ENCODE measurements around the gene MUS81. TPM values are rescaled to one million over a fixed set of nuclear protein-coding genes. Genes with fewer than 3 reads are reported as not detected.
"Not testable (repeated sequence)": the region's sequence is repeated elsewhere in the genome, so short reads cannot be mapped to it uniquely, and the experiment has no call there.

MUS81 gene
- total and polyA plus RNA-seq, 7 donors = 28.0 to 55.3 (median 32.8) TPM

DNA sequence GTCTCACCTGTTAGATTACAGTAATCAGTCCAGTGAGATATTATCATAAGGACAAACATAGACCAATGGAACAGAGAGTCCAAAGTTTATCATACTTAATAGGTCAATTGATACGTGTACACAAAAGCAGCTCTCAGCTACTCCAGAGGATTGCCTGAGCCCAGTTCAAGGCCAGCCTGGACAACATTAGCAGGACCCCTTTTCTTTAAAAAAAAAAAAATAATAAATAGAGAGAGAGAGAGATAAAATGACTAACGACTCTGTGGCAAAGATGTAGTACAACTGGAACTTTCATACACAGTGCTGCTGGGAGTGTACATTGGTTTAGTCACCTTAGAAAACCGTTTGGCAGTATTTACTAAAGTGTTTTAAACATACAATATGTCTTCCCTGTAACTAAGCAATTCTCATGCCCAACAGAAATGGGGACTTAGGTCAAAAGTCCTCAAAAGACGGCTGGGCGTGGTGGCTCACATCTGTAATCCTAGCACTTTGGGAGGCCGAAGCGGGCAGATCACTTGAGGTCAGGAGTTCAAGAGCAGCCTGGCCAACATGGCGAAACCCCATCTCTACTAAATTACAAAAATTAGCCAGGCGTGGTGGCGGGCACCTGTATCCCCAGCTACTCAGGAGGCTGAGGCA, 15.9 kb upstream of the MUS81 start:
- H3K4me1 ChIP-seq = no peaks in the 10 kb centered on the region
- H3K27ac ChIP-seq = no peak overlapping the region
- intact Hi-C loops (cut with DNase I) = no loop called here
- WGBS, 3 donors = 88 to 89% (median 88%) methylated on average over 10 of the region's 10 CpGs
- DNase-seq (no peak), ATAC-seq (no peak)
- no peaks in the 10 kb centered on the region for H3K36me3 ChIP-seq (ENCODE audit: insufficient read depth in 1 of 2, low read depth in 1 of 2)
- H3K27me3 ChIP-seq (ENCODE audit: insufficient read depth in 3 of 3, low read length in 2 of 3) = no peaks in the 10 kb centered on the region
- H3K4me3 ChIP-seq = no peak overlapping the region
- TF ChIP-seq, protein P1, sequence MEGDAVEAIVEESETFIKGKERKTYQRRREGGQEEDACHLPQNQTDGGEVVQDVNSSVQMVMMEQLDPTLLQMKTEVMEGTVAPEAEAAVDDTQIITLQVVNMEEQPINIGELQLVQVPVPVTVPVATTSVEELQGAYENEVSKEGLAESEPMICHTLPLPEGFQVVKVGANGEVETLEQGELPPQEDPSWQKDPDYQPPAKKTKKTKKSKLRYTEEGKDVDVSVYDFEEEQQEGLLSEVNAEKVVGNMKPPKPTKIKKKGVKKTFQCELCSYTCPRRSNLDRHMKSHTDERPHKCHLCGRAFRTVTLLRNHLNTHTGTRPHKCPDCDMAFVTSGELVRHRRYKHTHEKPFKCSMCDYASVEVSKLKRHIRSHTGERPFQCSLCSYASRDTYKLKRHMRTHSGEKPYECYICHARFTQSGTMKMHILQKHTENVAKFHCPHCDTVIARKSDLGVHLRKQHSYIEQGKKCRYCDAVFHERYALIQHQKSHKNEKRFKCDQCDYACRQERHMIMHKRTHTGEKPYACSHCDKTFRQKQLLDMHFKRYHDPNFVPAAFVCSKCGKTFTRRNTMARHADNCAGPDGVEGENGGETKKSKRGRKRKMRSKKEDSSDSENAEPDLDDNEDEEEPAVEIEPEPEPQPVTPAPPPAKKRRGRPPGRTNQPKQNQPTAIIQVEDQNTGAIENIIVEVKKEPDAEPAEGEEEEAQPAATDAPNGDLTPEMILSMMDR (IDR thresholded peaks at IDR 0.05) = no peak
- no peaks in the 10 kb centered on the region for H3K9me3 ChIP-seq

DNA sequence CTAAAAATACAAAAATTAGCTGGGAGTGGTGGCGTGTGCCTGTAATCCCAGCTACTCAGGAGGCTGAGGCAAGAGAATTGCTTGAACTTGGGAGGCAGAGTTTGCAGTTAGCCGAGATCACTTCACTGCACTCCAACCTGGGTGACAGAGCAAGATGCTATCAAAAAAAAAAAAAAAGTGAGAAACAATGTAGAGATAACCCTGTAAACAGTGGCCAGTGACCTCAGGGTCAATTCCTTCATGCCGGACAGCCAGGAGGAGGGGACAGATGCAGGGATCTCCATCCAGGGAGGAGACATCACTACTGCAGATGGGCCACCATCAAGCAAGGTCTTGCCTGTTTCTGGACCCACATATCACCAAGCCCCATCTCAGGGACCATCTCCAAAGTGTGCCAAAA, 12.5 kb upstream of the MUS81 start:
- TF ChIP-seq, protein P1 (IDR thresholded peaks at IDR 0.05) = no peak
- intact Hi-C loops (cut with DNase I) = no loop called here
- Histone ChIP-seq H3K9me3 (peaks cover 4% of the 10 kb centered on the region), H3K27me3 (ENCODE audit: insufficient read depth in 3 of 3, low read length in 2 of 3) (no peaks in the 10 kb centered on the region), H3K4me1 (no peaks in the 10 kb centered on the region), H3K4me3 (no peak overlapping the region), H3K36me3 (ENCODE audit: insufficient read depth in 1 of 2, low read depth in 1 of 2) (peaks cover 0 to 21% of the 10 kb centered on the region in 2 donors), H3K27ac (no peak overlapping the region)
- 79 to 89% (median 82%) methylated on average over 3 of the region's 3 CpGs for WGBS, 3 donors
- DNase-seq (no peak), ATAC-seq (no peak)

DNA sequence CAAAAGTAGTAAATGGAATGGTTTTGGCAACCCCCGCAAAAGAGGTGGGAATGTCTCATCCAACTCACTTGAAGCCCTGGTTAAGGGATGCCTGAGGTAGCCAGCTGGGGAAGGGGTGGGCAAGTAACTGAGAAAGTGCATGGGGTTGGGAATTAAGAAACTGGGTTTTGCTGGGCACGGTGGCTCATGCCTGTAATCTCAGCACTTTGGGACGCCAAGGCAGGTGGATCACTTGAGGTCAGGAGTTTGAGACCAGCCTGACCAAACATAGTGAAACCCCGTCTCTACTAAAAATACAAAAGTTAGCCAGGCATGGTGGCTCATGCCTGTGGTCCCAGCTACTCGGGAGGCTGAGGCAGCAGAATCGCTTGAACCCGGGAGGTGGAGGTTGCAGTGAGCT, 11.5 kb upstream of the MUS81 start:
- WGBS, 3 donors = 54 to 62% (median 61%) methylated on average over 7 of the region's 7 CpGs
- not testable (repeated sequence) for DNase-seq, H3K9me3 ChIP-seq

DNA sequence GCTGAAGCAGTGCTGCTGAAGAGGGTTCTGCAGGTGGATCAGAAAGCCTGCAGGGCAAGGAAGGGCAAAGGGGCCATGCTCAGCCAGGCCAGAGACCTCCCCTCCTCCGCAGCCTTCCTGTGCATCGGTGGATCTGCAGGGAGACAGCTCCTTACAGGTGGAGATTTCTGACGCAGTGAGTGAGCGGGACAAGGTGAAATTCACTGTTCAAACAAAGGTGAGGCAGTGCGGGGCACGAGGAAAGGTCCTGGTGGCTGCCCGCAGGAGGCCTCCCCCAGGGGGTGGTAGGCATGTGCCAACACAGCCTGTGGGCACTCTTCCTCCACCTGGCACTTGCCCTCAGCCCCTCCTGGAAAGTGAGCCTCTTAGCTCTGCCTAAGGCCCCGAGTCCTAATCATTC, 10.9 kb upstream of the MUS81 start:
- no peak overlapping the region for H3K27ac ChIP-seq
- no peak for ATAC-seq
- whole genome bisulfite sequencing, 3 donors = 65 to 73% (median 68%) methylated on average over 8 of the region's 8 CpGs
- no peak overlapping the region for H3K4me3 ChIP-seq
- peaks cover 4 to 37% of the 10 kb centered on the region in 2 donors for H3K36me3 ChIP-seq (ENCODE audit: insufficient read depth in 1 of 2, low read depth in 1 of 2)
- no peak for DNase-seq
- H3K9me3 ChIP-seq = peaks cover 4% of the 10 kb centered on the region
- intact Hi-C loops (cut with DNase I) = no loop called here
- no peaks in the 10 kb centered on the region for H3K4me1 ChIP-seq
- H3K27me3 ChIP-seq (ENCODE audit: insufficient read depth in 3 of 3, low read length in 2 of 3) = no peaks in the 10 kb centered on the region
- TF ChIP-seq, protein P1 (IDR thresholded peaks at IDR 0.05) = no peak

More for the DNA sequence above, 11.5 kb upstream of the MUS81 start:
- H3K4me1 ChIP-seq; H3K27ac ChIP-seq; intact Hi-C loops (cut with DNase I); ATAC-seq; H3K27me3 ChIP-seq (ENCODE audit: insufficient read depth in 3 of 3, low read length in 2 of 3); H3K4me3 ChIP-seq: not testable (repeated sequence)
- H3K36me3 ChIP-seq (ENCODE audit: insufficient read depth in 1 of 2, low read depth in 1 of 2) = peaks cover 0 to 30% of the 10 kb centered on the region in 2 donors

DNA sequence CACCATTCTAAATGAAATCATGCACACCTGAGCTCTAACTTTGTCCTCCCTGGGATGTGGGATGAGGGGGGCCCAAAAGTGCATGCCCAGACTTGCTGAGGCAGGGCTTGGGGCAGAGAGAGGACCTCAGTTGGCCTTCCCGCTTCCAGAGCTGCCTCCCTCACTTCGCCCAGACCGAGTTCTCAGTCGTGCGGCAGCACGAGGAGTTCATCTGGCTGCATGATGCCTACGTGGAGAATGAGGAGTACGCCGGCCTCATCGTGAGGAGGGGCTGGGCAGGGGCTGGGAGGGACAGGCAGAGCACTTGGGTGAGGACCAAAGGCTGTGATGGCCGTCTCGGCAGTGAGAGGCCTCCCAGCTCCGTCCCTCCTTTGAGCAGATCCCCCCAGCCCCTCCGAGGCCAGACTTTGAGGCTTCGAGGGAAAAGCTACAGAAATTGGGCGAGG, 10.4 kb upstream of the MUS81 start:
- 31 to 42% (median 39%) methylated on average over 16 of the region's 16 CpGs for WGBS, 3 donors
- Histone ChIP-seq H3K4me1 (no peaks in the 10 kb centered on the region), H3K4me3 (no peak overlapping the region), H3K36me3 (ENCODE audit: insufficient read depth in 1 of 2, low read depth in 1 of 2) (peaks cover 7 to 41% of the 10 kb centered on the region in 2 donors), H3K27ac (no peak overlapping the region), H3K9me3 (peaks cover 4% of the 10 kb centered on the region), H3K27me3 (ENCODE audit: insufficient read depth in 3 of 3, low read length in 2 of 3) (no peaks in the 10 kb centered on the region)
- TF ChIP-seq, protein P1 (IDR thresholded peaks at IDR 0.05) = no peak
- intact Hi-C loops (cut with DNase I) = no loop called here
- DNase-seq (no peak), ATAC-seq (peak in 1 of 4 donors; percentile 5)
